Upper lobe of left lung (tissue), 4 donors: ENCODE data around the gene MAN1C1.

Experiments
- CTCF ChIP-seq, 6 experiments: fragments of 450-650 bp in 4 of 6; fragments of 200-600 bp in 2 of 6; sonication (generic) in 2 of 6; IDR thresholded peaks; one replicate each; pipeline ENCODE4 v1.5.1; 2016 to 2019; ENCODE audit warnings: antibody characterized with exemption in 6 of 6
- POLR2A ChIP-seq, 4 donors: fragments of 450-650 bp; IDR thresholded peaks; one replicate each; pipeline ENCODE4 v1.5.1; 2016 to 2017; ENCODE audit warnings: antibody characterized with exemption in 4 of 4, mild to moderate bottlenecking in 2 of 4

- TF ChIP-seq CTCF (IDR thresholded peaks at IDR 0.05) (no peak), POLR2A (IDR thresholded peaks at IDR 0.05) (no peak)
Measured at GRCh38 chr1:25825605-25826004, 209.0 kb downstream of the MAN1C1 start.
